Measurements from ENCODE around the gene C10orf143. TPM values are rescaled to one million over a fixed set of nuclear protein-coding genes. Genes with fewer than 3 reads are reported as not detected.

The C10orf143 gene
- total RNA-seq, 4 donors from 2014 or later: 3.7 to 5.0 (median 4.3) TPM

- Histone ChIP-seq H3K27ac (replicated peaks in 1 of 4) (no peak overlapping the region), H3K27me3 (peaks cover 0 to 56% (median 0%) of the 10 kb centered on the region in 4 donors), H3K4me3 (no peak overlapping the region), H3K36me3 (no peaks in the 10 kb centered on the region), H3K4me1 (no peaks in the 10 kb centered on the region), H3K9me3 (no peaks in the 10 kb centered on the region)
- peak; percentile 66 for DNase-seq (ENCODE audit: extremely low spot score)
- intact Hi-C loops (cut with DNase I): no loop called here
- no peak for TF ChIP-seq EP300 (IDR thresholded peaks at IDR 0.05)
- TF ChIP-seq POLR2AphosphoS5 (IDR thresholded peaks at IDR 0.05): no peak
- TF ChIP-seq CTCF (IDR thresholded peaks at IDR 0.05): no peak
- TF ChIP-seq POLR2A (IDR thresholded peaks at IDR 0.05; ENCODE audit: low read depth): no peak
- 87% methylated on average over 21 of the region's 22 CpGs for WGBS
These were observed 95.4 kb downstream of the C10orf143 start for GRCh38 chr10:130015075-130015695.

- peaks cover 0 to 61% (median 0%) of the 10 kb centered on the region in 4 donors for H3K27me3 ChIP-seq
- H3K36me3 ChIP-seq: no peaks in the 10 kb centered on the region
- no peak overlapping the region for H3K4me3 ChIP-seq
- H3K4me1 ChIP-seq: no peaks in the 10 kb centered on the region
- intact Hi-C loops (cut with DNase I): no loop called here
- no peaks in the 10 kb centered on the region for H3K9me3 ChIP-seq
- H3K27ac ChIP-seq (replicated peaks in 1 of 4): no peak overlapping the region
- TF ChIP-seq EP300 (IDR thresholded peaks at IDR 0.05): no peak
- no peak for TF ChIP-seq POLR2A (IDR thresholded peaks at IDR 0.05; ENCODE audit: low read depth)
- no peak for TF ChIP-seq CTCF (IDR thresholded peaks at IDR 0.05)
- no peak for TF ChIP-seq POLR2AphosphoS5 (IDR thresholded peaks at IDR 0.05)
- 74% methylated on average over 34 of the region's 35 CpGs for WGBS
- DNase-seq (ENCODE audit: extremely low spot score): peak; percentile 86
These were observed 96.2 kb downstream of the C10orf143 start for GRCh38 chr10:130014263-130015074.

Other genes starting within 250 kb of the C10orf143 start
- 1 to 10 TPM; 2.9 to 7.3 (median 5.2) TPM for gene EBF3, start 146.6 kb downstream of the C10orf143 start, total RNA-seq
- gene GLRX3, start 25.6 kb upstream of the C10orf143 start, total RNA-seq: 10 to 100 TPM; 44.9 to 61.4 (median 53.3) TPM